Stomach (tissue), 4 donors: Measurements from ENCODE around the gene PSAT1.

Source experiments
- EP300 ChIP-seq: sonication (generic); formaldehyde crosslinking; IDR thresholded peaks from one replicate; pipeline ENCODE4 v1.6.1; 2017; ENCODE audit warnings: antibody characterized with exemption
- POLR2A ChIP-seq, 4 donors: fragments of 450-650 bp; IDR thresholded peaks; one replicate each; pipeline ENCODE4 v1.6.1; 2016; ENCODE audit warnings: antibody characterized with exemption in 4 of 4, control low read depth in 2 of 4, mild to moderate bottlenecking in 1 of 4, moderate library complexity in 1 of 4
- TF ChIP-seq, protein P1 (sequence below), 7 experiments: fragments of 450-650 bp in 4 of 7; fragments of 200-600 bp in 3 of 7; sonication (generic) in 3 of 7; IDR thresholded peaks; one replicate each; pipeline ENCODE4 v1.5.1; 2016 to 2019; ENCODE audit warnings: antibody characterized with exemption in 7 of 7, control low read depth in 2 of 7, mild to moderate bottlenecking in 1 of 7

DNA sequence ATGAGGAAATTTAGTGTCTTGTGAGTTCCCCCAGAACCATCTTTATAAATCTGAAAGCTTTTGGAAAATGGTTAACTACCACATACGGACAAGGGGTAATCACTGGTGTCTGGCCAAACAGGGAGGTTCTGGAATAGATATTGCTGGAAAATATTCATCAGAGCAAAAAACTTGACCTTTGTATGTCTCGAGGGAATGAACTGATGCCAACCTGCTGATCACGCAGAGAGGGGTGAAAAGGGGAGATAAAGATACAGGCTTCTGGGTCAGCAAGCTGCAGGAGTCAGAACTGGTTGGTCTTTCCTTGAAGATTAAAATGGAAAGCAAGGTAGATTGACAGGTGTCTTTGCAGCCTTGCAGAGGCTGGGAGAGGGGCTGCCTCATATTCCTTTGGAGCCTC is 35.5 kb downstream of the PSAT1 start:
- TF ChIP-seq, protein P1, sequence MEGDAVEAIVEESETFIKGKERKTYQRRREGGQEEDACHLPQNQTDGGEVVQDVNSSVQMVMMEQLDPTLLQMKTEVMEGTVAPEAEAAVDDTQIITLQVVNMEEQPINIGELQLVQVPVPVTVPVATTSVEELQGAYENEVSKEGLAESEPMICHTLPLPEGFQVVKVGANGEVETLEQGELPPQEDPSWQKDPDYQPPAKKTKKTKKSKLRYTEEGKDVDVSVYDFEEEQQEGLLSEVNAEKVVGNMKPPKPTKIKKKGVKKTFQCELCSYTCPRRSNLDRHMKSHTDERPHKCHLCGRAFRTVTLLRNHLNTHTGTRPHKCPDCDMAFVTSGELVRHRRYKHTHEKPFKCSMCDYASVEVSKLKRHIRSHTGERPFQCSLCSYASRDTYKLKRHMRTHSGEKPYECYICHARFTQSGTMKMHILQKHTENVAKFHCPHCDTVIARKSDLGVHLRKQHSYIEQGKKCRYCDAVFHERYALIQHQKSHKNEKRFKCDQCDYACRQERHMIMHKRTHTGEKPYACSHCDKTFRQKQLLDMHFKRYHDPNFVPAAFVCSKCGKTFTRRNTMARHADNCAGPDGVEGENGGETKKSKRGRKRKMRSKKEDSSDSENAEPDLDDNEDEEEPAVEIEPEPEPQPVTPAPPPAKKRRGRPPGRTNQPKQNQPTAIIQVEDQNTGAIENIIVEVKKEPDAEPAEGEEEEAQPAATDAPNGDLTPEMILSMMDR (IDR thresholded peaks at IDR 0.05): no peak
- no peak for TF ChIP-seq EP300
- TF ChIP-seq POLR2A (IDR thresholded peaks at IDR 0.05): no peak
